PC-9 (cell line): ENCODE measurements around the gene CHRNG. TPM values are rescaled to one million over a fixed set of nuclear protein-coding genes. Genes with fewer than 3 reads are reported as not detected.

ENCODE experiments used
- BruUV-seq: library from RNA; stranded (reverse); fragments of 400-500 nt; replicated peaks from 2 replicates; lab custom pipeline; 2021; lab: Mats Ljungman, UMichigan
- CTCF ChIA-PET: fragments of 300-600 bp; sonication (Branson Sonifier 250); formaldehyde crosslinking; loops from one replicate; lab custom pipeline; 2022; ENCODE audit warnings: antibody characterized with exemption; lab: Charles Lee
- POLR2A ChIA-PET: fragments of 300-600 bp; sonication (Branson Sonifier 250); formaldehyde crosslinking; loops from one replicate; lab custom pipeline; 2022; ENCODE audit warnings: antibody characterized with exemption; ENCODE audit not compliant: unreplicated experiment; lab: Charles Lee
- DNase-seq, 2 experiments: peaks; one replicate each; pipeline versions ENCODE4 v3.0.0 to v3.0.0-alpha.2; 2015 to 2022; ENCODE audit warnings: mixed read lengths in 1 of 2
- H2AFZ ChIP-seq: fragments of 200-600 bp; sonication (generic); 2 replicates; pipeline ENCODE4 v1.8.1; 2017; ENCODE audit warnings: antibody characterized with exemption
- H3F3A ChIP-seq: fragments of 200-600 bp; sonication (generic); 2 replicates; pipeline ENCODE4 v1.8.1; 2017; ENCODE audit warnings: antibody characterized with exemption, mild to moderate bottlenecking, low read depth; ENCODE audit not compliant: insufficient read depth
- H3K27ac ChIP-seq: fragments of 200-600 bp; sonication (generic); 2 replicates; pipeline ENCODE4 v1.6.1; 2016; ENCODE audit warnings: mixed run types
- H3K27me3 ChIP-seq: fragments of 200-600 bp; sonication (generic); 2 replicates; pipeline ENCODE4 v1.6.1; 2016; ENCODE audit warnings: low read depth, mixed run types; ENCODE audit not compliant: insufficient read depth
- H3K36me3 ChIP-seq: fragments of 200-600 bp; sonication (generic); 2 replicates; pipeline ENCODE4 v1.6.1; 2016; ENCODE audit warnings: low read depth, mixed run types
- H3K4me1 ChIP-seq: fragments of 200-600 bp; sonication (generic); replicated peaks from 2 replicates; pipeline ENCODE4 v1.6.1; 2016; ENCODE audit warnings: mixed run types; ENCODE audit not compliant: insufficient read depth
- H3K4me2 ChIP-seq: fragments of 200-600 bp; sonication (generic); 2 replicates; pipeline ENCODE4 v1.6.1; 2017; ENCODE audit warnings: mixed run types
- H3K4me3 ChIP-seq: fragments of 200-600 bp; sonication (generic); 2 replicates; pipeline ENCODE4 v1.6.1; 2016; ENCODE audit warnings: mixed run types
- H3K79me2 ChIP-seq: fragments of 200-600 bp; sonication (generic); 2 replicates; pipeline ENCODE4 v1.6.1; 2017; ENCODE audit warnings: low read depth, mixed run types
- H3K9me2 ChIP-seq: fragments of 200-600 bp; sonication (generic); 2 replicates; pipeline ENCODE4 v1.8.1; 2017; ENCODE audit warnings: mild to moderate bottlenecking; ENCODE audit not compliant: insufficient read depth
- H3K9me3 ChIP-seq: fragments of 200-600 bp; sonication (generic); 2 replicates; pipeline ENCODE4 v1.8.1; 2016; ENCODE audit warnings: low read depth; ENCODE audit not compliant: insufficient read depth
- H4K20me1 ChIP-seq: fragments of 200-600 bp; sonication (generic); 2 replicates; pipeline ENCODE4 v1.8.1; 2017; ENCODE audit not compliant: insufficient read depth
- CTCF ChIP-seq: fragments of 200-600 bp; sonication (generic); conservative IDR thresholded peaks from 2 replicates; pipeline ENCODE4 v1.6.1; 2017; ENCODE audit warnings: mixed run types, antibody characterized with exemption, mild to moderate bottlenecking, moderate library complexity
- EZH2 ChIP-seq: fragments of 200-600 bp; sonication (generic); IDR thresholded peaks from 2 replicates; pipeline ENCODE4 v1.8.0; 2017; ENCODE audit warnings: antibody characterized with exemption, low read depth
- intact Hi-C: fragments of 100-400 bp; cut with micrococcal nuclease; formaldehyde crosslinking; loops from one replicate; pipeline ENCODE4 v1.10.0; 2022; ENCODE audit not compliant: unreplicated experiment
- total RNA-seq: library from RNA; stranded (reverse); gene quantifications from 2 replicates; pipeline ENCODE4 v1.2.3, GENCODE V29; 2021

Gene CHRNG
- total RNA-seq, 1 experiment from 2014 or later = not detected

- TF ChIP-seq EZH2 (no peak), CTCF (no peak)
- H2AFZ ChIP-seq = no peak overlapping the region
- no peak for DNase-seq
- H3K9me2 ChIP-seq = no peaks in the 10 kb centered on the region
- intact Hi-C loops = no loop called here
- ChIA-PET POLR2A (no interaction called here), CTCF (no interaction called here)
- no peaks in the 10 kb centered on the region for H4K20me1 ChIP-seq
- no peak overlapping the region for H3K4me2 ChIP-seq
- H3K79me2 ChIP-seq = no peaks in the 10 kb centered on the region
- no peaks in the 10 kb centered on the region for H3K4me1 ChIP-seq
- no TSS peak for BruUV-seq
- no peak overlapping the region for H3K4me3 ChIP-seq
- H3K27me3 ChIP-seq = peaks cover 15% of the 10 kb centered on the region; the same call in 1 of the 2 replicates
- no peaks in the 10 kb centered on the region for H3F3A ChIP-seq
- H3K27ac ChIP-seq = no peak overlapping the region
- H3K9me3 ChIP-seq = no peaks in the 10 kb centered on the region
- H3K36me3 ChIP-seq = no peaks in the 10 kb centered on the region
These were observed 48.2 kb upstream of the CHRNG start for GRCh38 chr2:232491139-232491780.

- H3K4me1 ChIP-seq = no peaks in the 10 kb centered on the region
- intact Hi-C loops = no loop called here
- H3K4me3 ChIP-seq = no peak overlapping the region
- POLR2A ChIA-PET = no interaction called here
- no peaks in the 10 kb centered on the region for H3F3A ChIP-seq
- no peaks in the 10 kb centered on the region for H4K20me1 ChIP-seq
- BruUV-seq = no TSS peak
- no peaks in the 10 kb centered on the region for H3K79me2 ChIP-seq
- H3K36me3 ChIP-seq = no peaks in the 10 kb centered on the region
- no peak for DNase-seq
- peaks cover 15% of the 10 kb centered on the region; the same call in 1 of the 2 replicates for H3K27me3 ChIP-seq
- CTCF ChIA-PET = no interaction called here
- H3K9me2 ChIP-seq = no peaks in the 10 kb centered on the region
- no peak overlapping the region for H2AFZ ChIP-seq
- H3K27ac ChIP-seq = no peak overlapping the region
- TF ChIP-seq EZH2 = no peak
- no peak for TF ChIP-seq CTCF
- no peak overlapping the region for H3K4me2 ChIP-seq
- no peaks in the 10 kb centered on the region for H3K9me3 ChIP-seq
These were observed 47.1 kb upstream of the CHRNG start for GRCh38 chr2:232492236-232492848.

- ChIA-PET POLR2A (no interaction called here), CTCF (no interaction called here)
- H3K27ac ChIP-seq = no peak overlapping the region
- no peaks in the 10 kb centered on the region for H3K9me2 ChIP-seq
- no peak overlapping the region for H3K4me2 ChIP-seq
- H3K27me3 ChIP-seq = peaks cover 20% of the 10 kb centered on the region; the same call in 1 of the 2 replicates
- no peak overlapping the region for H3K4me3 ChIP-seq
- H3K36me3 ChIP-seq = no peaks in the 10 kb centered on the region
- H3K4me1 ChIP-seq = no peaks in the 10 kb centered on the region
- H4K20me1 ChIP-seq = no peaks in the 10 kb centered on the region
- no peaks in the 10 kb centered on the region for H3K9me3 ChIP-seq
- no TSS peak for BruUV-seq
- no peaks in the 10 kb centered on the region for H3F3A ChIP-seq
- TF ChIP-seq EZH2 = no peak
- TF ChIP-seq CTCF = no peak
- H2AFZ ChIP-seq = no peak overlapping the region
- DNase-seq = no peak
- intact Hi-C loops = no loop called here
- no peaks in the 10 kb centered on the region for H3K79me2 ChIP-seq
These were observed 46.4 kb upstream of the CHRNG start for GRCh38 chr2:232492963-232493700.
